ENCODE measurements around the gene MYO5B.
A peak's percentile ranks its signal among the peaks of the same experiment; 100 is the strongest.
"Not testable (repeated sequence)": the region's sequence is repeated elsewhere in the genome, so short reads cannot be mapped to it uniquely, and the experiment has no call there.

MYO5B gene

GRCh38 chr18:49846718-49847470 is 348.1 kb downstream of the MYO5B start:
- DNase-seq = no peak

GRCh38 chr18:49846361-49846662 is 348.6 kb downstream of the MYO5B start:
- DNase-seq = peak; percentile 49

GRCh38 chr18:49845629-49846360 is 349.2 kb downstream of the MYO5B start:
- no peak for DNase-seq

- no peak for DNase-seq
These were observed 350.0 kb downstream of the MYO5B start for GRCh38 chr18:49844903-49845302.

- no peak for DNase-seq
These were observed 350.9 kb downstream of the MYO5B start for GRCh38 chr18:49843778-49844625.

GRCh38 chr18:49843131-49843530 is 351.8 kb downstream of the MYO5B start:
- no peak for DNase-seq

GRCh38 chr18:49842656-49843055 is 352.3 kb downstream of the MYO5B start:
- no peak for DNase-seq

- DNase-seq = no peak
These were observed 353.4 kb downstream of the MYO5B start for GRCh38 chr18:49841236-49842217.

GRCh38 chr18:49839012-49839411 is 355.9 kb downstream of the MYO5B start:
- peak; percentile 39 for DNase-seq

- DNase-seq = no peak
These were observed 356.6 kb downstream of the MYO5B start for GRCh38 chr18:49838381-49838780.

- no peak for DNase-seq
These were observed 357.1 kb downstream of the MYO5B start for GRCh38 chr18:49837889-49838288.

- DNase-seq = not testable (repeated sequence)
These were observed 357.6 kb downstream of the MYO5B start for GRCh38 chr18:49837316-49837835.

GRCh38 chr18:49835405-49835804 is 359.5 kb downstream of the MYO5B start:
- no peak for DNase-seq

GRCh38 chr18:49834258-49834657 is 360.7 kb downstream of the MYO5B start:
- no peak for DNase-seq

GRCh38 chr18:49833814-49834213 is 361.1 kb downstream of the MYO5B start:
- no peak for DNase-seq

- no peak for DNase-seq
These were observed 362.7 kb downstream of the MYO5B start for GRCh38 chr18:49832221-49832647.

GRCh38 chr18:49827996-49828395 is 367.0 kb downstream of the MYO5B start:
- DNase-seq = no peak

GRCh38 chr18:49819823-49820671 is 374.9 kb downstream of the MYO5B start:
- no peak for DNase-seq

GRCh38 chr18:49819071-49819662 is 375.8 kb downstream of the MYO5B start:
- no peak for DNase-seq

- DNase-seq = no peak
These were observed 377.0 kb downstream of the MYO5B start for GRCh38 chr18:49817947-49818346.

GRCh38 chr18:49815927-49816326 is 379.0 kb downstream of the MYO5B start:
- peak; percentile 30 for DNase-seq

All from fibroblast of skin of right biceps (primary cell).